Esophagus (tissue), 2 donors: ENCODE data around the gene DCAF8L2. TPM values are rescaled to one million over a fixed set of nuclear protein-coding genes. Genes with fewer than 3 reads are reported as not detected.

ENCODE experiments used
- H3K27ac ChIP-seq, 2 donors: one replicate each; pipeline ENCODE4 v1.5.1; 2013; ENCODE audit warnings: low read depth in 2 of 2, mild to moderate bottlenecking in 2 of 2, inconsistent platforms in 1 of 2, low read length in 1 of 2, moderate library complexity in 1 of 2
- H3K27me3 ChIP-seq, 2 donors: one replicate each; pipeline ENCODE4 v1.6.1; 2013; ENCODE audit warnings: low read length in 2 of 2, control low read depth in 1 of 2, mild to moderate bottlenecking in 1 of 2; ENCODE audit not compliant: insufficient read depth in 2 of 2, control insufficient read depth in 1 of 2
- H3K36me3 ChIP-seq, 2 donors: one replicate each; pipeline ENCODE4 v1.6.1; 2013; ENCODE audit warnings: low read length in 1 of 2; ENCODE audit not compliant: control insufficient read depth in 2 of 2, insufficient read depth in 2 of 2
- H3K4me1 ChIP-seq, 2 donors: one replicate each; pipeline ENCODE4 v1.6.1; 2013; ENCODE audit warnings: low read length in 1 of 2; ENCODE audit not compliant: control insufficient read depth in 2 of 2, insufficient read depth in 2 of 2
- H3K4me3 ChIP-seq, 2 donors: one replicate each; pipeline ENCODE4 v1.5.1; 2013; ENCODE audit warnings: low read length in 2 of 2, mild to moderate bottlenecking in 2 of 2, low read depth in 1 of 2, moderate library complexity in 1 of 2
- H3K9me3 ChIP-seq, 2 donors: one replicate each; pipeline ENCODE4 v1.6.1; 2013; ENCODE audit warnings: mild to moderate bottlenecking in 2 of 2, low read depth in 1 of 2, low read length in 1 of 2, moderate library complexity in 1 of 2; ENCODE audit not compliant: control insufficient read depth in 2 of 2, insufficient read depth in 1 of 2
- WGBS, 2 donors: extraction: QIAGEN DNeasy Blood & Tissue Kit; methylation state at CpG; one replicate each; pipeline ENCODE4 v1.1.7; 2013; 5-methylcytosine and 5-hydroxymethylcytosine counted together
- polyA plus RNA-seq, 2 donors: library from polyadenylated mRNA; stranded (reverse); fragments of 200-250 nt; gene quantifications; one replicate each; pipeline ENCODE4 v1.2.3, GENCODE V29; 2013
- donor health status: healthy with polysubstance abuse.
- donor health status: Bipolar disorder and iron deficiency.

The DCAF8L2 gene
- polyA plus RNA-seq, 2 donors = not detected

- Histone ChIP-seq H3K4me1 (no peaks in the 10 kb centered on the region), H3K9me3 (no peaks in the 10 kb centered on the region), H3K27me3 (no peaks in the 10 kb centered on the region), H3K36me3 (no peaks in the 10 kb centered on the region), H3K4me3 (no peak overlapping the region), H3K27ac (no peak overlapping the region)
Measured at GRCh38 chrX:27767387-27767786, 177.2 kb downstream of the DCAF8L2 start.

DNA sequence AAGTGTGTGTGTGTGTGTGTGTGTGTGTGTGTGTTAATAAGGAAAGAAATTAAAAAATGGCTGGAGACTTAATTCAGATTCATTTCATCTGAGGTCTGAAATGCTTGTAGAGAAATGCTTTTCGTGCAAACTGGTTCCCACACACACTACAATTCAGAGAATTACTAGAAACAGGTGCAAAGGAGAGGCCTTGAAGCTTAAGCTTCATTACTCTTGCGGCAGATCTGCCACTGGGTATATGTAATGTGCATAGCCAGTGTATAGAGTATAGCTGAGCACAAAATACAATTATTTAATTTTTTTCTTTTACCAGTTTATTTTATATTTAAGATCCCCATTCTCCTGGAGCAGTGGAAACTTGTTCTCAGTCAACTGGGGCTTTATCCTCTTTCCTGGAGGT lies 185.8 kb downstream of the DCAF8L2 start:
- WGBS, 2 donors = 60 to 85% methylated on average over 2 of the region's 2 CpGs
- H3K27ac ChIP-seq = no peak overlapping the region
- no peaks in the 10 kb centered on the region for H3K36me3 ChIP-seq
- no peak overlapping the region for H3K4me3 ChIP-seq
- no peaks in the 10 kb centered on the region for H3K4me1 ChIP-seq
- H3K27me3 ChIP-seq = no peaks in the 10 kb centered on the region
- no peaks in the 10 kb centered on the region for H3K9me3 ChIP-seq

GRCh38 chrX:27796640-27797257 lies 206.6 kb downstream of the DCAF8L2 start:
- H3K9me3 ChIP-seq = no peaks in the 10 kb centered on the region
- no peaks in the 10 kb centered on the region for H3K27me3 ChIP-seq
- H3K36me3 ChIP-seq = no peaks in the 10 kb centered on the region
- H3K4me3 ChIP-seq = no peak overlapping the region
- H3K4me1 ChIP-seq = no peaks in the 10 kb centered on the region
- 60 to 67% methylated on average over 6 of the region's 6 CpGs for WGBS, 2 donors
- H3K27ac ChIP-seq = no peak overlapping the region

DNA sequence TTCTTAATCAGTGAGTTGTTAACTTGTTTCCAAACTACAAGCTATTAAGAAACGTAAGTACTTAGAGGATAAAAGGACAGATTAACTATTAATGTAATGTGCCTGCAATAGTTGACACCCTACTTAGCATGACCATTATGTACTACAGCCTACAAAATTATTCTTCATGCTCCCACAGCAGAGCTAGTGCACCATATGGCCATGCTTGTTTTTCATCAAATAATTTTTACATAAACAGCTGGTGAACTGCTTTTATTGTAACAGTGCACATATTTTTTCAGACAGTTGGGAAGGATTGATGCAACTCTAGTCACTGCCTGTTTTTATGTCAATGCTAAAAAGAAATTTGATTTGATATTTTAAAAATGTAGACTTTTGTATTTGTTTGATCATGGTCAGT lies 207.4 kb downstream of the DCAF8L2 start:
- no peaks in the 10 kb centered on the region for H3K9me3 ChIP-seq
- H3K36me3 ChIP-seq = no peaks in the 10 kb centered on the region
- H3K4me1 ChIP-seq = no peaks in the 10 kb centered on the region
- H3K27ac ChIP-seq = no peak overlapping the region
- no peaks in the 10 kb centered on the region for H3K27me3 ChIP-seq
- 50 to 59% methylated on average over 1 of the region's 1 CpG for WGBS, 2 donors
- H3K4me3 ChIP-seq = no peak overlapping the region

Other genes starting within 250 kb of the DCAF8L2 start
- not detected for gene PPP4R3C, start 127.0 kb upstream of the DCAF8L2 start, polyA plus RNA-seq
- not detected for gene MAGEB10, start 217.6 kb downstream of the DCAF8L2 start, polyA plus RNA-seq